HCT116 (cell line): ENCODE data around the gene SLC25A31. TPM values are rescaled to one million over a fixed set of nuclear protein-coding genes. Genes with fewer than 3 reads are reported as not detected.

ENCODE experiments used
- ATAC-seq: fragments of 200-7000 bp; cut with Tn5 transposase; 2 replicates; pipeline ENCODE4 v1.9.1; 2020; ENCODE audit warnings: mild to moderate bottlenecking, moderate library complexity
- BruUV-seq: library from RNA; stranded (reverse); fragments of 400-500 nt; replicated peaks from 2 replicates; lab custom pipeline; 2021; lab: Mats Ljungman, UMichigan
- CTCF ChIA-PET: fragments of 300-600 bp; sonication (Branson Sonifier 250); formaldehyde crosslinking; loops from one replicate; lab custom pipeline; 2021; ENCODE audit warnings: antibody characterized with exemption; lab: Charles Lee
- POLR2A ChIA-PET: fragments of 300-600, 350-600 bp; sonication (Branson Sonifier 250); formaldehyde crosslinking; loops from one replicate; lab custom pipeline; 2021; ENCODE audit warnings: antibody characterized with exemption; lab: Charles Lee
- RAD21 ChIA-PET, 2 experiments: fragments of 300-600 bp; sonication (Branson Sonifier 250); formaldehyde crosslinking; loops; one replicate each; lab custom pipeline; 2023; ENCODE audit warnings: low total read pairs in 2 of 2; ENCODE audit not compliant: uncharacterized antibody in 2 of 2, unreplicated experiment in 2 of 2, low non-redundant PET in 1 of 2; lab: Charles Lee
- DNase-seq: peaks from one replicate; pipeline ENCODE4 v3.0.0-alpha.2; 2010; ENCODE audit warnings: low read depth, low spot score
- H2AFZ ChIP-seq: fragments of 200-600 bp; shearing (Covaris generic), sonication (generic); 2 replicates; pipeline ENCODE4 v1.6.1; 2017; ENCODE audit warnings: low read depth, mixed run types, mixed read lengths, antibody characterized with exemption, low read length; ENCODE audit not compliant: poor library complexity, severe bottlenecking
- H3K27ac ChIP-seq: 2 replicates; pipeline ENCODE4 v1.5.1; 2012; ENCODE audit warnings: low read depth, low read length
- H3K27me3 ChIP-seq: fragments of 200-600 bp; sonication (generic); 2 replicates; pipeline ENCODE4 v1.6.1; 2016; ENCODE audit warnings: mixed run types, low read length, mixed read lengths; ENCODE audit not compliant: insufficient read depth
- H3K36me3 ChIP-seq, 2 experiments: fragments of 200-500 bp in 1 of 2; fragments of 200-600 bp in 1 of 2; sonication (Bioruptor generic) in 1 of 2; sonication (generic) in 1 of 2; 2 replicates each; pipeline versions ENCODE4 v1.5.1 to v1.6.1; 2014 to 2016; ENCODE audit warnings: low read length in 2 of 2, inconsistent platforms in 1 of 2, mixed read lengths in 1 of 2, mixed run types in 1 of 2; ENCODE audit not compliant: insufficient read depth in 2 of 2, control insufficient read depth in 1 of 2
- H3K4me1 ChIP-seq, 2 experiments: fragments of 200-600 bp in 1 of 2; sonication (generic) in 1 of 2; 2 replicates each; pipeline versions ENCODE4 v1.5.1 to v1.6.1; 2012 to 2017; ENCODE audit warnings: low read length in 2 of 2, inconsistent platforms in 1 of 2, mild to moderate bottlenecking in 1 of 2, mixed read lengths in 1 of 2, mixed run types in 1 of 2, moderate library complexity in 1 of 2; ENCODE audit not compliant: insufficient read depth in 2 of 2, control insufficient read depth in 1 of 2
- H3K4me2 ChIP-seq: fragments of 200-600 bp; sonication (generic); 2 replicates; pipeline ENCODE4 v1.6.1; 2017; ENCODE audit warnings: mixed run types, low read length, mixed read lengths
- H3K4me3 ChIP-seq, 2 experiments: fragments of 200-600 bp in 1 of 2; sonication (generic) in 1 of 2; replicated peaks in 1 of 2; 2 replicates each; pipeline ENCODE4 v1.5.1; 2011 to 2016; ENCODE audit warnings: low read length in 2 of 2, control low read depth in 1 of 2, low read depth in 1 of 2, mild to moderate bottlenecking in 1 of 2, mixed read lengths in 1 of 2, mixed run types in 1 of 2
- H3K79me2 ChIP-seq: fragments of 200-600 bp; sonication (generic); 2 replicates; pipeline ENCODE4 v1.6.1; 2017; ENCODE audit warnings: mild to moderate bottlenecking, mixed run types, low read length, moderate library complexity, mixed read lengths; ENCODE audit not compliant: insufficient read depth
- H3K9ac ChIP-seq: fragments of 200-600 bp; sonication (generic); 2 replicates; pipeline ENCODE4 v1.6.1; 2016; ENCODE audit warnings: low read length, mixed read lengths
- H3K9me2 ChIP-seq: fragments of 200-600 bp; sonication (generic), shearing (Covaris generic); 2 replicates; pipeline ENCODE4 v1.6.1; 2017; ENCODE audit warnings: mixed run types, mild to moderate bottlenecking, moderate library complexity; ENCODE audit not compliant: insufficient read depth
- H3K9me3 ChIP-seq, 2 experiments: fragments of 200-500 bp in 1 of 2; fragments of 200-600 bp in 1 of 2; sonication (Bioruptor generic) in 1 of 2; sonication (generic) in 1 of 2; 2 replicates each; pipeline ENCODE4 v1.6.1; 2014 to 2017; ENCODE audit warnings: low read length in 2 of 2, mixed read lengths in 2 of 2, inconsistent platforms in 1 of 2, low read depth in 1 of 2, mild to moderate bottlenecking in 1 of 2, mixed run types in 1 of 2, moderate library complexity in 1 of 2; ENCODE audit not compliant: control insufficient read depth in 1 of 2, insufficient read depth in 1 of 2
- H4K20me1 ChIP-seq: fragments of 200-600 bp; sonication (generic), shearing (Covaris generic); 2 replicates; pipeline ENCODE4 v1.6.1; 2017; ENCODE audit warnings: mixed run types, mild to moderate bottlenecking, moderate library complexity; ENCODE audit not compliant: insufficient read depth
- CBX3 ChIP-seq: IDR thresholded peaks from 2 replicates; pipeline ENCODE4 v1.6.1; 2012; ENCODE audit warnings: low read depth
- CEBPB ChIP-seq: IDR thresholded peaks from 2 replicates; pipeline ENCODE4 v1.6.1; 2012; ENCODE audit warnings: low read depth
- ELF1 ChIP-seq: IDR thresholded peaks from 2 replicates; pipeline ENCODE4 v1.6.1; 2012; ENCODE audit warnings: low read depth, borderline replicate concordance
- FOSL1 ChIP-seq: IDR thresholded peaks from 2 replicates; pipeline ENCODE4 v1.6.1; 2012; ENCODE audit warnings: low read depth
- JUND ChIP-seq: IDR thresholded peaks from 2 replicates; pipeline ENCODE4 v1.6.1; 2012
- MAX ChIP-seq: IDR thresholded peaks from 2 replicates; pipeline ENCODE4 v1.6.1; 2012
- POLR2A ChIP-seq: IDR thresholded peaks from 2 replicates; pipeline ENCODE4 v1.7.0; 2011; ENCODE audit warnings: borderline replicate concordance; ENCODE audit not compliant: insufficient read depth, insufficient read length; ENCODE audit errors: extremely low read depth
- POLR2AphosphoS5 ChIP-seq: IDR thresholded peaks from 2 replicates; pipeline ENCODE4 v1.6.1; 2011; ENCODE audit warnings: mild to moderate bottlenecking, low read depth, low read length, moderate library complexity
- RAD21 ChIP-seq: IDR thresholded peaks from 2 replicates; pipeline ENCODE4 v1.6.1; 2012; ENCODE audit warnings: low read depth, mild to moderate bottlenecking
- REST ChIP-seq: IDR thresholded peaks from 2 replicates; pipeline ENCODE4 v1.6.1; 2012; ENCODE audit warnings: low read depth
- TCF7L2 ChIP-seq: IDR thresholded peaks from 2 replicates; pipeline ENCODE4 v1.7.0; 2011; ENCODE audit warnings: borderline replicate concordance, inconsistent platforms; ENCODE audit not compliant: insufficient read depth, insufficient read length; ENCODE audit errors: extremely low read depth
- ZFX ChIP-seq: fragments of 450-650 bp; IDR thresholded peaks from 2 replicates; pipeline ENCODE4 v1.6.1; 2017
- ZNF274 ChIP-seq: fragments of 200-500 bp; sonication (Bioruptor generic); IDR thresholded peaks from 2 replicates; pipeline ENCODE4 v1.6.1; 2014; ENCODE audit warnings: mild to moderate bottlenecking, low read depth, low read length, inconsistent platforms
- intact Hi-C: fragments of 100-400 bp; cut with micrococcal nuclease; formaldehyde crosslinking; loops from 2 replicates; pipeline ENCODE4 v1.10.0; 2022
- total RNA-seq: library from RNA; stranded (reverse); gene quantifications from one replicate; pipeline ENCODE4 v1.2.1, GENCODE V29; 2021; ENCODE audit not compliant: unreplicated experiment
- TF ChIP-seq, protein P1 (sequence below): IDR thresholded peaks from 2 replicates; pipeline ENCODE4 v1.6.1; 2012

Gene SLC25A31
- total RNA-seq, 1 experiment from 2014 or later, result not detected

DNA sequence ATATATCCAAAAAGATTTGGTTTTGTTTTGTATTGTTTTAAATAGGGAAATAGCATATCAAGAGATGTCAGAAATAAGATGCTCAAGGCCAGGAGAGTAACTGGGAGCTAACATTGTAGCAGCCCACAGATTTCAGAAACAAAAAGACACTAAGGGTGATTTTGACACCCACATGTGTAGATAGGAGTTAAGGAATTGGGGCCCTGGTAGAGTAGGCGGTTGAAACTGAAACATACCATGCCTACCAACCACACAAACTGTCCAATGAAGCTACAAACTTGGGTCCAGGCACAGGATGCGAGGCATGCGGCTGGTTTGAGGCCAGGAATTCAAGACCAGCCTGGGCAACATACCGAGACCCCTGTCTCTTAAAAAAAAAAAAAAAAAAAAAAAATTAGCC, 45.6 kb downstream of the SLC25A31 start (continued):
- TF ChIP-seq CEBPB, result no peak

GRCh38 chr4:127776620-127777019, 46.4 kb downstream of the SLC25A31 start:
- intact Hi-C loops, result no loop called here
- Histone ChIP-seq H3K79me2 (no peaks in the 10 kb centered on the region), H4K20me1 (no peaks in the 10 kb centered on the region), H3K4me3 (no peak overlapping the region), H2AFZ (no peak overlapping the region), H3K9ac (no peak overlapping the region), H3K9me3 (no peaks in the 10 kb centered on the region), H3K36me3 (no peaks in the 10 kb centered on the region), H3K4me1 (peaks cover 5 to 6% of the 10 kb centered on the region in 2 experiments; a peak in 3 of 4 replicates)
- ChIA-PET RAD21 (no interaction called here), CTCF (no interaction called here)
- TF ChIP-seq TCF7L2 (no peak), ZFX (no peak), POLR2AphosphoS5 (no peak), RAD21 (no peak), ZNF274 (no peak), POLR2A (no peak), CEBPB (no peak)
- TF ChIP-seq, protein P1, sequence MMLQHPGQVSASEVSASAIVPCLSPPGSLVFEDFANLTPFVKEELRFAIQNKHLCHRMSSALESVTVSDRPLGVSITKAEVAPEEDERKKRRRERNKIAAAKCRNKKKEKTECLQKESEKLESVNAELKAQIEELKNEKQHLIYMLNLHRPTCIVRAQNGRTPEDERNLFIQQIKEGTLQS, result no peak
- TF ChIP-seq, all 23 proteins: peak for 0
- POLR2A ChIA-PET, result no interaction called here
- Histone ChIP-seq H3K4me2 (no peak overlapping the region), H3K27me3 (no peaks in the 10 kb centered on the region), H3K27ac (no peak overlapping the region), H3K9me2 (no peaks in the 10 kb centered on the region)
- DNase-seq, result no peak
- no peak for ATAC-seq
- BruUV-seq, result no TSS peak

DNA sequence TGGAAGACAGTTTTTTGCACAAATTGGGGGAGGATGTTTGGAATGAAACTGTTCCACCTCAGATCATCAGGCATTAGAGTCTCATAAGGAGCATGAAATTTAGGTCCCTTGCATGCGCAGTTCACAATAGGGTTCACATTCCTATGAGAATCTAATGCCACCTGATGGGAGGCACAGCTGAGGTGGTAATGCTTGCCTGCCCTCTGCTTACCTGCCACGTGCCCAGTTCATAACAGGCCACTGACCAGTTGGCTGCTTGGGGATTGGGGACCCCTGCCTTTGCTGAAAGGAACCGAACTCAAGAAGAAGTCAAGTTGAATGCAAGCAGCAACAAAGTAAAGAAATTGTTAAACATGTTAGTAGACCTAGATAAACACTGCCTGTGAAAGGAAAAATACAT, 47.3 kb downstream of the SLC25A31 start:
- H3K27ac ChIP-seq, result no peak overlapping the region
- no peak overlapping the region for H3K4me2 ChIP-seq
- DNase-seq, result no peak
- RAD21 ChIA-PET, result no interaction called here
- H3K9ac ChIP-seq, result no peak overlapping the region
- H3K4me1 ChIP-seq, result peaks cover 7 to 11% of the 10 kb centered on the region in 2 experiments; a peak in 3 of 4 replicates
- H4K20me1 ChIP-seq, result no peaks in the 10 kb centered on the region
- no peaks in the 10 kb centered on the region for H3K27me3 ChIP-seq
- no peaks in the 10 kb centered on the region for H3K79me2 ChIP-seq
- H2AFZ ChIP-seq, result peak overlapping the region; percentile 10
- intact Hi-C loops, result no loop called here
- POLR2A ChIA-PET, result no interaction called here
- no TSS peak for BruUV-seq
- no peaks in the 10 kb centered on the region for H3K36me3 ChIP-seq
- CTCF ChIA-PET, result no interaction called here
- no peak overlapping the region for H3K4me3 ChIP-seq
- ATAC-seq, result no peak
- H3K9me3 ChIP-seq, result no peaks in the 10 kb centered on the region
- H3K9me2 ChIP-seq, result no peaks in the 10 kb centered on the region
- no peak for TF ChIP-seq CBX3
- no peak for TF ChIP-seq JUND
- TF ChIP-seq FOSL1, result no peak
- TF ChIP-seq, protein P1, result no peak
- no peak for TF ChIP-seq MAX
- no peak for TF ChIP-seq ELF1
- TF ChIP-seq REST, result no peak
